HUES6 (cell line): ENCODE data around the gene POLR1A.
A peak's percentile ranks its signal among the peaks of the same experiment; 100 is the strongest.

ENCODE experiments used
- H3K27ac ChIP-seq: 2 replicates; pipeline ENCODE4 v1.7.0; 2013; ENCODE audit warnings: low read depth, mild to moderate bottlenecking, low read length, inconsistent platforms
- H3K27me3 ChIP-seq: 2 replicates; pipeline ENCODE4 v1.6.1; 2013; ENCODE audit warnings: low read length; ENCODE audit not compliant: control insufficient read depth, insufficient read depth
- H3K36me3 ChIP-seq: 2 replicates; pipeline ENCODE4 v1.6.1; 2013; ENCODE audit warnings: low read length; ENCODE audit not compliant: control insufficient read depth, insufficient read depth
- H3K4me1 ChIP-seq: 2 replicates; pipeline ENCODE4 v1.6.1; 2013; ENCODE audit warnings: low read length; ENCODE audit not compliant: control insufficient read depth, insufficient read depth
- H3K4me3 ChIP-seq: 2 replicates; pipeline ENCODE4 v1.5.1; 2013; ENCODE audit warnings: low read depth, low read length
- H3K9ac ChIP-seq: one replicate; pipeline ENCODE4 v1.6.1; 2013; ENCODE audit warnings: mild to moderate bottlenecking, low read length
- H3K9me3 ChIP-seq: 2 replicates; pipeline ENCODE4 v1.6.1; 2013; ENCODE audit warnings: low read depth, low read length; ENCODE audit not compliant: control insufficient read depth, insufficient read depth

The POLR1A gene

DNA sequence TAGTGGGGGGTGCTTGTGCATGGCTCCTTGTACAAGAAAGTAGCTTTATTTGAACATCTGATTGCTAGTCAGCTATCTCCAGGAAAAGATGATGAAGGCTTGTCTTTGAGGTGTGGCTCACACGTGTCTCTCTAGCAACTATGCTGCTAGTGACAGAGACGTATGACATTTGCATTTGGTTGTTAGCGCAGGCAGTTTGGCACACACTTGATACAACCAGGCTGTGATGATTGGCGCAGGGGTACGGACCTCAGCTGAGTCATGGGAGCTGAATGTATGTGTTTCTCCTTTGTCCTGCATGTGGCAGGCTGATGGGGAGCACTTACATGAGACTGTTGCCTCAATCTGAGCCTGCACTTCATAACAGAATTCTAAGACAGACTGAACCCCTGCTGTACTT, 30.0 kb upstream of the POLR1A start:
- Histone ChIP-seq H3K27me3 (no peaks in the 10 kb centered on the region), H3K9ac (no peak overlapping the region), H3K4me3 (no peak overlapping the region), H3K27ac (no peak overlapping the region), H3K4me1 (no peaks in the 10 kb centered on the region), H3K36me3 (peaks cover 100% of the 10 kb centered on the region), H3K9me3 (no peaks in the 10 kb centered on the region)

DNA sequence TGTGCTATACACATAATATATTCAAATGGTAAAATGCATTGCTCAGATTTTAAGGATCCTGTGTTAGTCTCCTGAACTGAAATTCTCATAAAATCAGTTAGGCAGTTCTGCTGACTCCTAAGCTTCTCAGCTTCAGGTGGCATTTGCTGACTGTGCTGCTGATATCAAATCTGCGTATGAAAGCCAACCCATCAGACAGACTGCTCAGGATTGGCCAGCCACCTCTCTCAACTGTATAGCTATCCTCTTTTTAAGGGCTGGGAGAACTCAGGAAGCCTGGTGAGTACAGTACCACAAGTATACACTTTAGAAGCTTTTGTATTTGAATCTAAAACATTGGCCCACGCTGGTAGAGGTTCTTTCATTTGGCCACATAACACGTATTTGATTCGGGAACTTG, 29.0 kb upstream of the POLR1A start:
- Histone ChIP-seq H3K9ac (no peak overlapping the region), H3K27ac (no peak overlapping the region), H3K36me3 (peaks cover 100% of the 10 kb centered on the region), H3K4me1 (no peaks in the 10 kb centered on the region), H3K9me3 (no peaks in the 10 kb centered on the region), H3K4me3 (no peak overlapping the region), H3K27me3 (no peaks in the 10 kb centered on the region)

DNA sequence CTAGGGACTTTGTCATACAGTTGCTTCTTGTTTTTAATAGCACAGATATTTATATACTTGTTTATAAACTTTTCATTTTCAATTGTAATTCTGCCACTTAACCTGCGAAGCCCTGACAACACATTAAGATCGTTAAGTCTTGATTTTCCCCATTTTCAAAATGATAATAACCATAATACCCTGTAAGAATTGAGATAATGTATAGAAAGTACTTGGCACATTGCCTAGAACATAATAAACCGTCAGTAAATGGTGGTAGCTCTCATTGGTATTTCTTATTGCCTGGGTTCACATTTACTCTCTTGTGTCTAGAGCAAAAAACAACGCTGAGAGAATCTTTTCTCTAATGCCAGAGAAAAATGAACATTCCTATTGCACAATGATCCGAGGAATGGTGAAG, 19.0 kb upstream of the POLR1A start:
- H3K4me1 ChIP-seq: no peaks in the 10 kb centered on the region
- H3K27me3 ChIP-seq: no peaks in the 10 kb centered on the region
- no peak overlapping the region for H3K4me3 ChIP-seq
- no peak overlapping the region for H3K9ac ChIP-seq
- H3K9me3 ChIP-seq: no peaks in the 10 kb centered on the region
- H3K36me3 ChIP-seq: peaks cover 98% of the 10 kb centered on the region
- no peak overlapping the region for H3K27ac ChIP-seq

DNA sequence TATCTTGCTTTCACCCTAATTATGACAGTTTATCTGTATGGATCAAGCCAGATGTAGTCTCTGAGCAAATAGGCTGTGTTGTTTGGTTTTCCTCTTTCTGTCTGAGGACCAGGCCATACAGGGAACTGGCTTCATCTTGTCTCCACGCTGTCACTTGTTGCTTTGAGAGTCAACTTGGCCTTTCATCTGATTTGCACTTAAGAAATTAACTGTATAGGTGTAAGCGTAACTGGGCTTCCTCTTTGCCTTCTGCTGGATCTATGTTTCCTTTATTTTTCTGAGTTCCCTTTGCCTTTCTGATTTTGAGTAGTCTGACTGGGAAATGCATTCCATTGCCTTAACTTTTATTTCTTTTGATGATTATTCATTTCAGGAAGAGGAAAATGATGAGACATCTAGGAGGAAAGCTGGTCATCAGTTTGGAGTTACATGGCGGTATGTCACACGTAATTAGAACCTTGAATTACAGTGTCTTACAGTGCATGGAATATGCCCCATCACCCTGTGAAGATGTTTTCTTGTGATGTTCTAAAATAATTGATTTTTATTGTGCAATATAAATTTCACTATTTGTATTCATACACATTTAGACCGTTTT, 17.7 kb upstream of the POLR1A start:
- Histone ChIP-seq H3K36me3 (peaks cover 98% of the 10 kb centered on the region), H3K4me1 (no peaks in the 10 kb centered on the region), H3K9ac (no peak overlapping the region), H3K27me3 (no peaks in the 10 kb centered on the region), H3K9me3 (no peaks in the 10 kb centered on the region), H3K27ac (no peak overlapping the region), H3K4me3 (no peak overlapping the region)

DNA sequence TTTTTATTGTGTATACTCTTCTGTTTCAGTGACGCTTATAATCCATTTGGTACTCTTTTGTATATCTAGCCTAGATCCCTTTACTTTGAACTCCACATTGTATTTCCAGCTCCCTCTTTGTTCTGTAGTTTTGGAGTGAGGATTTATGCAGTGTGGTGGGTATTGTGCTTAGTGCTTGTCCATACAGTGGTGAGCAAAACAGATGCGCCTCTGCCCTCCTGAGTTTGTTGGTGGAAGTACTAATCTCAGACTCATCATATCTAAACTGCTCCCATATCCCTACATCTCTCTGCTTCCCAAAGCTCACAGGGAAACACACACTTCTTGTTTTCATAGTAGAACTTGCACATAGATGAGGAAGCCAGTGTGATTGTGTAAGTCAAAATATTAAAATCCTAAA, 12.4 kb upstream of the POLR1A start:
- Histone ChIP-seq H3K4me3 (no peak overlapping the region), H3K36me3 (peaks cover 95% of the 10 kb centered on the region), H3K9me3 (no peaks in the 10 kb centered on the region), H3K27me3 (no peaks in the 10 kb centered on the region), H3K27ac (no peak overlapping the region), H3K9ac (no peak overlapping the region), H3K4me1 (peaks cover 18% of the 10 kb centered on the region)

DNA sequence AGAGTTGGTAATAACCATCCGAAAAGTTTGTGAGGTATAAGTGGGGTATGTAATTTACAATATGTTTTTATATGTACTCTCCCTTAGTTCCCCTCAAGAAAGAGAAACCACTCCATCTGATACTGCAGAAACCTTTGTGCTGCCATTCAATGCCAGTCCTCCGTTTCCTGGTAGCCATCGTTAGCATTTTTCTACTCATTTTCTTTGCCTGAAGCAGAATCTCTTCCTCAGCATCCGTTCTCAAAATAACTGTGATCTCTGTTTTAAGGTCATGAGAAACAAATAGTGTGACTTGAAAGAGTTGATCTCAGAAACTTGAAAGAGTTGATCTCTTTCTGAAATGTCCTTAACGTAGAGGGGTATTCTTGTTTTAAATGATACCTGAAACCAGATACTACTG, 1.3 kb upstream of the POLR1A start:
- Histone ChIP-seq H3K27me3 (no peaks in the 10 kb centered on the region), H3K9me3 (no peaks in the 10 kb centered on the region), H3K27ac (peak overlapping the region; percentile 97), H3K9ac (peak overlapping the region; percentile 99), H3K36me3 (peaks cover 65% of the 10 kb centered on the region), H3K4me3 (peak overlapping the region; percentile 93), H3K4me1 (peaks cover 8% of the 10 kb centered on the region)

GRCh38 chr2:86105969-86106945, 571 bp upstream of the POLR1A start, which contains the start of gene PTCD3:
PTCD3 (plus strand) TSS chr2:86106235; CDS start chr2:86106248, 13 bp downstream.
- peaks cover 8% of the 10 kb centered on the region for H3K4me1 ChIP-seq
- peaks cover 66% of the 10 kb centered on the region for H3K36me3 ChIP-seq
- H3K27ac ChIP-seq: peak within 1 kb of the TSS; percentile 97
- H3K4me3 ChIP-seq: peak within 1 kb of the TSS; percentile 93
- peak within 1 kb of the TSS; percentile 99 for H3K9ac ChIP-seq
- no peaks in the 10 kb centered on the region for H3K9me3 ChIP-seq
- no peaks in the 10 kb centered on the region for H3K27me3 ChIP-seq

DNA sequence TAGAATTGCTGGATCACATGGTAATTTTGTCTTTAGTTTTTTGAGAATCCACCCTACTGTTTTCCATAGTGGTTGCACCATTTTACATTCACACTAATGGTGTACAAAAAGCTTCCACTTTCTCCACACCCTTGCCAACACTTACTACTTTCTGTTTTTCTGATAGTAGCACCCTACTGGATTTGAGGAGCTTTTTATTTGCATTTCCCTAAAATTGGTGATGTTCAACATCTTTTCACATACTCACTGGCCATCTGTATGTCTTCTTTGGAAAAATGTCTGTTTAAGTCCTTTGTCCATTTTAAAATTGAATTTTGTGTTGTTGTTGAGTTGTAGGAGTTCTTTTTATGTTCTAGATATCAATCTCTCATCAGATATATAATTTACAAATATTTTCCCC, 3.5 kb downstream of the POLR1A start:
- Histone ChIP-seq H3K27me3 (no peaks in the 10 kb centered on the region), H3K36me3 (peaks cover 67% of the 10 kb centered on the region), H3K9ac (no peak overlapping the region), H3K27ac (no peak overlapping the region), H3K4me3 (no peak overlapping the region), H3K9me3 (no peaks in the 10 kb centered on the region), H3K4me1 (peaks cover 4% of the 10 kb centered on the region)

DNA sequence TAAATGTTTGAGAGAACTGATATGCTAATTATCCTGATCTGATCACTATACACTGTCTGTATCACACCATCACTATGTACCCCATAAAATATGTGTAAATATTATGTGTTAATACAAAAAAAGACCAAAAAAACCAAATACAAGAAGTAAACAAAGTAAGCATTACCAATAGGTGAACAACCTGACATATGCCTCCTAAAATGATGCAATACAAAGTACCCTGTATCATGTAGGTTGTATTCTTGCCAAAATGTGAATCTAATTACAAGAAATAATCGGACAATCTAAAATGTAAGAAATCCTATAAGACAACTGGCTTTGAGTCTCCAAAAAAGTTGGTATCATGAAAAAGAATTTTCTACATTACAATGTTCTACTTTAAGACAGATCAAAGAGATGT, 7.8 kb downstream of the POLR1A start:
- no peak overlapping the region for H3K4me3 ChIP-seq
- no peaks in the 10 kb centered on the region for H3K4me1 ChIP-seq
- H3K9ac ChIP-seq: no peak overlapping the region
- H3K36me3 ChIP-seq: peaks cover 86% of the 10 kb centered on the region
- no peaks in the 10 kb centered on the region for H3K27me3 ChIP-seq
- no peaks in the 10 kb centered on the region for H3K9me3 ChIP-seq
- H3K27ac ChIP-seq: no peak overlapping the region

GRCh38 chr2:86097114-86097896, 8.4 kb downstream of the POLR1A start:
- Histone ChIP-seq H3K9me3 (no peaks in the 10 kb centered on the region), H3K27ac (no peak overlapping the region), H3K27me3 (no peaks in the 10 kb centered on the region), H3K9ac (no peak overlapping the region), H3K4me1 (no peaks in the 10 kb centered on the region), H3K36me3 (peaks cover 86% of the 10 kb centered on the region), H3K4me3 (no peak overlapping the region)
